Erythroblast (primary cell): ENCODE data around the gene RHBDL2.

Experiments used
- GATA1 ChIP-seq: IDR thresholded peaks from 2 replicates; pipeline ENCODE4 v1.6.1; 2011; ENCODE audit warnings: low read depth, mild to moderate bottlenecking, control low read depth, low read length, moderate library complexity
- POLR2A ChIP-seq: IDR thresholded peaks from 2 replicates; pipeline ENCODE4 v1.6.1; 2011; ENCODE audit warnings: mild to moderate bottlenecking, low read length

DNA sequence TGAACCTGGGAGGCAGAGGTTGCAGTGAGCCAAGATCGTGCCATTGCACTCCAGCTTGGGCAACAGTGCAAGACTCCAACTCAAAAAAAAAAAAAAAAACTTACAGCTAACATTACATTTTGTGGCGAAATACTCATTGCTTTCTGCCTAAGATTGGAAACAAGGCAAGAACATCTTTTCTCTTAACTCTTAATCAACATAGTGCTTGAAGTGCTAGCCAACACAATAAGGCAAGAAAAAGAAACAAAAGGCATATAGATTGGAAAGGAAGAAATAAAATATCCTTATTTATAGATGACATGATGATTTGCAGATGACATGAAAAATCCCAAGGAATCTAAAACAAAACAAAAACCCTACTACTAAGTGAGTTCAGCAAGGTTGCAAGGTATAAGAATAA, 35.6 kb downstream of the RHBDL2 start:
- no peak for TF ChIP-seq POLR2A
- TF ChIP-seq GATA1, result no peak
